ENCODE measurements around the gene ARHGDIG. TPM values are rescaled to one million over a fixed set of nuclear protein-coding genes. Genes with fewer than 3 reads are reported as not detected.

ARHGDIG gene
- total and polyA plus RNA-seq, 9 of the 15 experiments (the other 6 are each of a cell fraction or from before 2014, with no cell fraction given): 0.36 to 2.5 (median 0.64) TPM; not detected in 2

- TF ChIP-seq ZBED1 (IDR thresholded peaks at IDR 0.05): peak; percentile 23
- TF ChIP-seq CUX1 (CRISPR knock-in tag; IDR thresholded peaks at IDR 0.05): peak; percentile 36; the same call in 1 of the 2 replicates
- no peak for TF ChIP-seq STAG1 (CRISPR knock-in tag; IDR thresholded peaks at IDR 0.05; ENCODE audit: borderline replicate concordance)
- TF ChIP-seq ZNF766 (CRISPR knock-in tag; conservative IDR thresholded peaks at IDR 0.05): peak; percentile 15; the same call in 1 of the 2 replicates
- no peak for TF ChIP-seq TSC22D4 (tag; IDR thresholded peaks at IDR 0.05)
- TF ChIP-seq ATF4 (CRISPR knock-in tag; IDR thresholded peaks at IDR 0.05): no peak
- no peak for TF ChIP-seq ZBTB17 (CRISPR knock-in tag; IDR thresholded peaks at IDR 0.05)
- TF ChIP-seq ERF (CRISPR knock-in tag; IDR thresholded peaks at IDR 0.05): no peak
- no peak for TF ChIP-seq MCM5 (IDR thresholded peaks at IDR 0.05; ENCODE audit: low read depth)
- TF ChIP-seq SAFB2 (IDR thresholded peaks at IDR 0.05; ENCODE audit: borderline replicate concordance, low read depth, low read length, severe bottlenecking): no peak
- no peak for TF ChIP-seq ZNF586 (CRISPR knock-in tag; conservative IDR thresholded peaks at IDR 0.05)
- TF ChIP-seq XRCC5 (IDR thresholded peaks at IDR 0.05; ENCODE audit: low read depth, low read length): no peak
- TF ChIP-seq ADNP (tag; IDR thresholded peaks at IDR 0.05): no peak
- peak; percentile 43; the same call in 1 of the 2 replicates for TF ChIP-seq LCOR (CRISPR knock-in tag; IDR thresholded peaks at IDR 0.05)
- TF ChIP-seq CREB3L1 (IDR thresholded peaks at IDR 0.05; ENCODE audit: borderline replicate concordance, low read depth): no peak; the same call in 1 of the 2 replicates
- TF ChIP-seq SMARCE1 (IDR thresholded peaks at IDR 0.05): peak; percentile 73; the same call in 1 of the 2 replicates
- TF ChIP-seq BHLHE40 (IDR thresholded peaks at IDR 0.05; ENCODE audit: low read length): peak; percentile 96
- TF ChIP-seq CEBPB (tag; IDR thresholded peaks at IDR 0.05): no peak
- peak; percentile 92 for TF ChIP-seq ARID1B (IDR thresholded peaks at IDR 0.05)
- no peak for TF ChIP-seq PHTF2 (CRISPR knock-in tag; IDR thresholded peaks at IDR 0.05)
- TF ChIP-seq CEBPG (CRISPR knock-in tag; IDR thresholded peaks at IDR 0.05): no peak
- no peak for TF ChIP-seq CEBPG (tag; conservative IDR thresholded peaks at IDR 0.05 in 1 of 2, IDR thresholded peaks at IDR 0.05 in 1 of 2)
- peak; percentile 51 for TF ChIP-seq RNF2 (IDR thresholded peaks at IDR 0.05)
Measured at GRCh38 chr16:324451-325334, 44.3 kb downstream of the ARHGDIG start (continued).
